Endothelial cell of umbilical vein (primary cell): ENCODE results near the gene CDT1.

Source experiments
- CTCF ChIP-seq, 2 donors: IDR thresholded peaks; 1 replicate in 1 of 2; 2 replicates in 1 of 2; pipeline ENCODE4 v1.5.1; 2011; ENCODE audit warnings: low read length in 2 of 2, mild to moderate bottlenecking in 2 of 2, moderate library complexity in 2 of 2, control low read depth in 1 of 2, inconsistent platforms in 1 of 2, low read depth in 1 of 2; ENCODE audit not compliant: insufficient read depth in 1 of 2; ENCODE audit errors: extremely low read depth in 1 of 2
- EZH2 ChIP-seq: IDR thresholded peaks from 2 replicates; pipeline ENCODE4 v1.6.1; 2012; ENCODE audit warnings: borderline replicate concordance, low read depth, mild to moderate bottlenecking, moderate library complexity, low read length, inconsistent platforms; ENCODE audit not compliant: severe bottlenecking
- FOS ChIP-seq: IDR thresholded peaks from 2 replicates; pipeline ENCODE4 v1.6.1; 2011; ENCODE audit warnings: mild to moderate bottlenecking, low read length, moderate library complexity, borderline replicate concordance; ENCODE audit not compliant: insufficient read depth
- GATA2 ChIP-seq: IDR thresholded peaks from 2 replicates; pipeline ENCODE4 v1.7.0; 2011; ENCODE audit warnings: low read depth, mild to moderate bottlenecking, moderate library complexity, mixed read lengths, low read length; ENCODE audit not compliant: insufficient read length, insufficient read depth
- JUN ChIP-seq: IDR thresholded peaks from 2 replicates; pipeline ENCODE4 v1.6.1; 2011; ENCODE audit warnings: borderline replicate concordance, low read depth; ENCODE audit not compliant: insufficient read length, insufficient read depth
- MAX ChIP-seq: IDR thresholded peaks from 2 replicates; pipeline ENCODE4 v1.6.1; 2011; ENCODE audit not compliant: insufficient read depth, insufficient read length
- POLR2A ChIP-seq: IDR thresholded peaks from 2 replicates; pipeline ENCODE4 v1.6.1; 2012; ENCODE audit warnings: low read depth, mild to moderate bottlenecking, control low read depth, low read length
- POLR2AphosphoS5 ChIP-seq: IDR thresholded peaks from 2 replicates; pipeline ENCODE4 v1.6.1; 2012; ENCODE audit warnings: low read depth, mild to moderate bottlenecking, control low read depth, low read length, moderate library complexity; ENCODE audit not compliant: insufficient read depth

GRCh38 chr16:88764080-88764479 is 39.5 kb upstream of the CDT1 start:
- TF ChIP-seq MAX: no peak
- TF ChIP-seq CTCF (IDR thresholded peaks at IDR 0.05; ENCODE audit: extremely low read depth in 1 of 2, insufficient read depth in 1 of 2, low read depth in 1 of 2, low read length in 2 of 2): no peak
- TF ChIP-seq POLR2A: no peak
- TF ChIP-seq EZH2: no peak
- TF ChIP-seq FOS: no peak
- no peak for TF ChIP-seq POLR2AphosphoS5
- no peak for TF ChIP-seq JUN
- no peak for TF ChIP-seq GATA2
